ENCODE data around the gene PPARG. TPM values are rescaled to one million over a fixed set of nuclear protein-coding genes. Genes with fewer than 3 reads are reported as not detected.

The PPARG gene
- total RNA-seq, 1 experiment from 2014 or later, result 71.6 TPM

- TF ChIP-seq SP1 (IDR thresholded peaks at IDR 0.05; ENCODE audit: low read depth), result no peak
Measured at GRCh38 chr3:12289524-12289923, 654 bp downstream of the PPARG start (continued).

- no peak overlapping the region for H3K4me2 ChIP-seq (ENCODE audit: low read length)
- TF ChIP-seq SIN3A (IDR thresholded peaks at IDR 0.05; ENCODE audit: low read depth), result no peak
- no peak for TF ChIP-seq EZH2 (IDR thresholded peaks at IDR 0.05)
- TF ChIP-seq CEBPB (IDR thresholded peaks at IDR 0.05; ENCODE audit: low read depth), result no peak
- no peak for TF ChIP-seq CTCF (IDR thresholded peaks at IDR 0.05 in 2 of 3, conservative IDR thresholded peaks at IDR 0.05 in 1 of 3; ENCODE audit: borderline replicate concordance in 1 of 3, insufficient read depth in 1 of 3, low read depth in 2 of 3, low read length in 2 of 3)
- no peak for TF ChIP-seq ZBTB33 (IDR thresholded peaks at IDR 0.05; ENCODE audit: extremely low read depth, insufficient replicate concordance, low read length)
- TF ChIP-seq POLR2A (IDR thresholded peaks at IDR 0.05; ENCODE audit: borderline replicate concordance, extremely low read depth, insufficient read depth, insufficient read length), result no peak
- TF ChIP-seq EGR1 (IDR thresholded peaks at IDR 0.05; ENCODE audit: low read depth), result no peak
- no peak for TF ChIP-seq MAX (IDR thresholded peaks at IDR 0.05)
- TF ChIP-seq EZH2phosphoT487 (IDR thresholded peaks at IDR 0.05; ENCODE audit: borderline replicate concordance), result no peak
- no peak for TF ChIP-seq RAD21 (IDR thresholded peaks at IDR 0.05; ENCODE audit: low read depth)
- TF ChIP-seq CBX3 (IDR thresholded peaks at IDR 0.05; ENCODE audit: low read depth), result no peak
- no peak for TF ChIP-seq ELF1 (IDR thresholded peaks at IDR 0.05; ENCODE audit: borderline replicate concordance, low read depth)
- TF ChIP-seq ZFX (IDR thresholded peaks at IDR 0.05), result no peak
- no peak for TF ChIP-seq TCF7L2 (IDR thresholded peaks at IDR 0.05; ENCODE audit: borderline replicate concordance, extremely low read depth, insufficient read depth, insufficient read length)
Measured at GRCh38 chr3:12292770-12293169, 3.9 kb downstream of the PPARG start.

More at GRCh38 chr3:12292770-12293169, 3.9 kb downstream of the PPARG start:
- Histone ChIP-seq H3K9ac (ENCODE audit: low read length) (no peak overlapping the region), H2AFZ (ENCODE audit: low read depth, low read length, poor library complexity, severe bottlenecking) (no peak overlapping the region), H4K20me1 (ENCODE audit: insufficient read depth) (no peaks in the 10 kb centered on the region), H3K27me3 (ENCODE audit: insufficient read depth, low read length) (no peaks in the 10 kb centered on the region), H3K4me3 (replicated peaks in 1 of 2; ENCODE audit: low read depth in 1 of 2, low read length in 2 of 2) (no peak overlapping the region), H3K36me3 (ENCODE audit: control insufficient read depth in 1 of 2, insufficient read depth in 2 of 2, low read length in 2 of 2) (no peaks in the 10 kb centered on the region), H3K9me2 (ENCODE audit: insufficient read depth) (no peaks in the 10 kb centered on the region), H3K27ac (ENCODE audit: low read depth, low read length) (no peak overlapping the region), H3K9me3 (ENCODE audit: control insufficient read depth in 1 of 2, insufficient read depth in 1 of 2, low read depth in 1 of 2, low read length in 2 of 2) (no peaks in the 10 kb centered on the region), H3K79me2 (ENCODE audit: insufficient read depth, low read length) (peaks cover 41% of the 10 kb centered on the region), H3K4me1 (ENCODE audit: control insufficient read depth in 1 of 2, insufficient read depth in 2 of 2, low read length in 2 of 2) (peaks cover 9 to 40% of the 10 kb centered on the region in 2 experiments)
- ChIA-PET RAD21 (ENCODE audit: low non-redundant PET in 1 of 2, low total read pairs in 2 of 2, uncharacterized antibody in 2 of 2, unreplicated experiment in 2 of 2) (no interaction called here), POLR2A (interaction anchor here (0.6 kb wide), 1 partner anchor 115 kb away, joined by 5 read pairs; no protein-coding TSS in a partner anchor), CTCF (no interaction called here)
- no peak for ATAC-seq
- intact Hi-C loops (cut with micrococcal nuclease), result loop anchor here (5.0 kb wide), 1 partner anchor 190 kb away; the partner anchor contains the start of gene TSEN2
- DNase-seq (ENCODE audit: low read depth, low spot score), result no peak
- no TSS peak for BruUV-seq (replicated peaks)
